Measurements from ENCODE around the gene TNRC18.

The TNRC18 gene

GRCh38 chr7:5422396-5423305 is 983 bp downstream of the TNRC18 start:
- peak overlapping the region; percentile 78 for H2AFZ ChIP-seq (ENCODE audit: low read depth, low read length)

GRCh38 chr7:5421714-5422395 is 1.8 kb downstream of the TNRC18 start:
- peak overlapping the region; percentile 38; the same call in 1 of the 2 replicates for H3K27ac ChIP-seq (ENCODE audit: low read length)
- no peak for ATAC-seq (ENCODE audit: insufficient read depth, low read depth)
- peak overlapping the region; percentile 65 for H2AFZ ChIP-seq (ENCODE audit: low read depth, low read length)
- peak overlapping the region; percentile 78 for H3K9ac ChIP-seq (ENCODE audit: low read depth, low read length)
- peaks cover 43% of the 10 kb centered on the region for H4K20me1 ChIP-seq (ENCODE audit: insufficient read depth, low read length)
- peak; percentile 97 for TF ChIP-seq EZH2 (IDR thresholded peaks at IDR 0.05; ENCODE audit: borderline replicate concordance, low read depth, low read length, severe bottlenecking)
- TF ChIP-seq, protein P1, sequence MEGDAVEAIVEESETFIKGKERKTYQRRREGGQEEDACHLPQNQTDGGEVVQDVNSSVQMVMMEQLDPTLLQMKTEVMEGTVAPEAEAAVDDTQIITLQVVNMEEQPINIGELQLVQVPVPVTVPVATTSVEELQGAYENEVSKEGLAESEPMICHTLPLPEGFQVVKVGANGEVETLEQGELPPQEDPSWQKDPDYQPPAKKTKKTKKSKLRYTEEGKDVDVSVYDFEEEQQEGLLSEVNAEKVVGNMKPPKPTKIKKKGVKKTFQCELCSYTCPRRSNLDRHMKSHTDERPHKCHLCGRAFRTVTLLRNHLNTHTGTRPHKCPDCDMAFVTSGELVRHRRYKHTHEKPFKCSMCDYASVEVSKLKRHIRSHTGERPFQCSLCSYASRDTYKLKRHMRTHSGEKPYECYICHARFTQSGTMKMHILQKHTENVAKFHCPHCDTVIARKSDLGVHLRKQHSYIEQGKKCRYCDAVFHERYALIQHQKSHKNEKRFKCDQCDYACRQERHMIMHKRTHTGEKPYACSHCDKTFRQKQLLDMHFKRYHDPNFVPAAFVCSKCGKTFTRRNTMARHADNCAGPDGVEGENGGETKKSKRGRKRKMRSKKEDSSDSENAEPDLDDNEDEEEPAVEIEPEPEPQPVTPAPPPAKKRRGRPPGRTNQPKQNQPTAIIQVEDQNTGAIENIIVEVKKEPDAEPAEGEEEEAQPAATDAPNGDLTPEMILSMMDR (IDR thresholded peaks at IDR 0.05; ENCODE audit: borderline replicate concordance, extremely low read depth, low read length, poor library complexity, severe bottlenecking) = no peak
- H3K4me2 ChIP-seq (ENCODE audit: insufficient read depth, low read length) = peak overlapping the region; percentile 81
- peak overlapping the region; percentile 70 to 78 for H3K4me3 ChIP-seq (ENCODE audit: low read depth in 1 of 2, low read length in 2 of 2)
- H3K4me1 ChIP-seq (ENCODE audit: insufficient read depth, low read length) = peaks cover 47% of the 10 kb centered on the region
- H3K9me3 ChIP-seq (ENCODE audit: insufficient read depth, low read length, severe bottlenecking) = no peaks in the 10 kb centered on the region
- no peaks in the 10 kb centered on the region for H3K79me2 ChIP-seq (ENCODE audit: insufficient read depth, low read length)
- H3K27me3 ChIP-seq (ENCODE audit: insufficient read depth, low read length, poor library complexity) = peaks cover 74% of the 10 kb centered on the region
- DNase-seq = peak; percentile 25
- no peaks in the 10 kb centered on the region; the same call in 1 of the 2 replicates for H3K36me3 ChIP-seq (ENCODE audit: insufficient read depth, low read length)

More at GRCh38 chr7:5422396-5423305, 983 bp downstream of the TNRC18 start:
- Histone ChIP-seq H3K4me1 (ENCODE audit: insufficient read depth, low read length) (peaks cover 47% of the 10 kb centered on the region), H4K20me1 (ENCODE audit: insufficient read depth, low read length) (peaks cover 49% of the 10 kb centered on the region), H3K27me3 (ENCODE audit: insufficient read depth, low read length, poor library complexity) (peaks cover 81% of the 10 kb centered on the region), H3K36me3 (ENCODE audit: insufficient read depth, low read length) (no peaks in the 10 kb centered on the region; the same call in 1 of the 2 replicates), H3K4me3 (ENCODE audit: low read depth in 1 of 2, low read length in 2 of 2) (peak overlapping the region; percentile 70 to 78), H3K79me2 (ENCODE audit: insufficient read depth, low read length) (no peaks in the 10 kb centered on the region), H3K27ac (ENCODE audit: low read length) (peak overlapping the region; percentile 46; the same call in 1 of the 2 replicates), H3K9me3 (ENCODE audit: insufficient read depth, low read length, severe bottlenecking) (no peaks in the 10 kb centered on the region), H3K4me2 (ENCODE audit: insufficient read depth, low read length) (peak overlapping the region; percentile 81), H3K9ac (ENCODE audit: low read depth, low read length) (peak overlapping the region; percentile 78)
- TF ChIP-seq, protein P1 (IDR thresholded peaks at IDR 0.05; ENCODE audit: borderline replicate concordance, extremely low read depth, low read length, poor library complexity, severe bottlenecking) = no peak
- TF ChIP-seq EZH2 (IDR thresholded peaks at IDR 0.05; ENCODE audit: borderline replicate concordance, low read depth, low read length, severe bottlenecking) = no peak
- ATAC-seq (ENCODE audit: insufficient read depth, low read depth) = 0 out of 3 replicates have a peak, but pooled peaks have one; percentile 0
- DNase-seq = peak; percentile 26

DNA sequence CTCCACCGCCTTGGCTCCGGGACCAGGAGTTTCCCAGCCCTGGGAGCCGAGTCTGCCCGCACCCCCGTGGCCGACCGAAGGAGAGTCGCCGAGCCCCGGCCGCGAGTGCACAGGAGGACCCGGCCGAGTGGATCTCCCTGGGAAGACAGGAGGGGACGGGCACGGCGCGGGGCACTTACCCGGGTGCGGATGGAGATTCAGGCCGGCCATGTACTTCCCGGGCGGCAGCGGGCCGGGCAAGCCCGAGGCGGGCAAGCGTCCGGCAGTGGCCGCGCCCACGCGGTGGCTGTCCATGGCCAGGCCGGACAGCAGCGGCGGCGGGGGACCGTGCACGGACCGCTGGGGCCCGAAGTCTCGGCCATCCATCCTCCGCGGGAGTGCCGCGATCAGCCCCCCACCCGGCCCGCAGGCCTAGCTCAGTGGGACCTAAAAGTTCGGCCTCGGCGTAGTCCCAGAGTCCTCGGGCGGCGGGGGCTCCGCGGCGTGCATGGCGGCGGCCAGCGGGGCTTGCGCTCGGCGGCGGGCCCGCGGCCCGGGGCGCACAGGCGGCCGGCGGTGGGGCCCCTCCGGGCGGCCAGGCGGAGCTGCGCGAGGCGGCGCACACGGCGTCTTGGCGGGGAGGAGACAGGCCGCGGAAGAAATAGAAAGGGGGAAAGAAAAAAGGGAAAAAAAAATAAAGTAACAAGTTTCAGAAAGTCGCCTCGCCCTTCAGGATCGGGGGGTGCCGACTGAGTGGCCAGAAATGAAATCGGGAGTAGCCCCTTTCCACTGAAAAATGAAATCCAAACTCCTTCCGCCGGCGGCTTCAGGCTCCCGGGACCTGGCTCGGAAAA is 2.5 kb downstream of the TNRC18 start:
- no peak for ATAC-seq (ENCODE audit: insufficient read depth, low read depth)
- H4K20me1 ChIP-seq (ENCODE audit: insufficient read depth, low read length) = peaks cover 43% of the 10 kb centered on the region
- peak overlapping the region; percentile 13; the same call in 1 of the 2 replicates for H2AFZ ChIP-seq (ENCODE audit: low read depth, low read length)
- H3K36me3 ChIP-seq (ENCODE audit: insufficient read depth, low read length) = no peaks in the 10 kb centered on the region; the same call in 1 of the 2 replicates
- H3K79me2 ChIP-seq (ENCODE audit: insufficient read depth, low read length) = no peaks in the 10 kb centered on the region
- H3K9me3 ChIP-seq (ENCODE audit: insufficient read depth, low read length, severe bottlenecking) = no peaks in the 10 kb centered on the region
- DNase-seq = no peak
- H3K27me3 ChIP-seq (ENCODE audit: insufficient read depth, low read length, poor library complexity) = peaks cover 66% of the 10 kb centered on the region
- no peak overlapping the region; the same call in 1 of the 2 replicates for H3K27ac ChIP-seq (ENCODE audit: low read length)
- H3K4me2 ChIP-seq (ENCODE audit: insufficient read depth, low read length) = peak overlapping the region; percentile 81
- TF ChIP-seq EZH2 (IDR thresholded peaks at IDR 0.05; ENCODE audit: borderline replicate concordance, low read depth, low read length, severe bottlenecking) = peak; percentile 99
- TF ChIP-seq, protein P1 (IDR thresholded peaks at IDR 0.05; ENCODE audit: borderline replicate concordance, extremely low read depth, low read length, poor library complexity, severe bottlenecking) = no peak
- peak overlapping the region; percentile 70 to 78; a peak in 3 of 4 replicates for H3K4me3 ChIP-seq (ENCODE audit: low read depth in 1 of 2, low read length in 2 of 2)
- peaks cover 47% of the 10 kb centered on the region for H3K4me1 ChIP-seq (ENCODE audit: insufficient read depth, low read length)
- peak overlapping the region; percentile 78 for H3K9ac ChIP-seq (ENCODE audit: low read depth, low read length)

All from DND-41 (cell line).